Esophagus squamous epithelium (tissue), 4 donors: Measurements from ENCODE around the gene LIMCH1.

Source experiments
- CTCF ChIP-seq, 6 experiments: fragments of 450-650 bp in 4 of 6; fragments of 200-600 bp in 2 of 6; sonication (generic) in 2 of 6; IDR thresholded peaks; one replicate each; pipeline ENCODE4 v1.5.1; 2016 to 2019; ENCODE audit warnings: antibody characterized with exemption in 6 of 6, mild to moderate bottlenecking in 4 of 6, moderate library complexity in 4 of 6
- POLR2A ChIP-seq, 4 donors: fragments of 450-650 bp; IDR thresholded peaks; one replicate each; pipeline ENCODE4 v1.6.1; 2017; ENCODE audit warnings: antibody characterized with exemption in 4 of 4, mild to moderate bottlenecking in 4 of 4, moderate library complexity in 3 of 4

GRCh38 chr4:41573502-41574001, 35.6 kb downstream of the LIMCH1 start:
- TF ChIP-seq POLR2A (IDR thresholded peaks at IDR 0.05) = no peak
- TF ChIP-seq CTCF (IDR thresholded peaks at IDR 0.05) = no peak
